Measurements from ENCODE around the gene TRIB2.
"Not testable (repeated sequence)": the region's sequence is repeated elsewhere in the genome, so short reads cannot be mapped to it uniquely, and the experiment has no call there.

Gene TRIB2

DNA sequence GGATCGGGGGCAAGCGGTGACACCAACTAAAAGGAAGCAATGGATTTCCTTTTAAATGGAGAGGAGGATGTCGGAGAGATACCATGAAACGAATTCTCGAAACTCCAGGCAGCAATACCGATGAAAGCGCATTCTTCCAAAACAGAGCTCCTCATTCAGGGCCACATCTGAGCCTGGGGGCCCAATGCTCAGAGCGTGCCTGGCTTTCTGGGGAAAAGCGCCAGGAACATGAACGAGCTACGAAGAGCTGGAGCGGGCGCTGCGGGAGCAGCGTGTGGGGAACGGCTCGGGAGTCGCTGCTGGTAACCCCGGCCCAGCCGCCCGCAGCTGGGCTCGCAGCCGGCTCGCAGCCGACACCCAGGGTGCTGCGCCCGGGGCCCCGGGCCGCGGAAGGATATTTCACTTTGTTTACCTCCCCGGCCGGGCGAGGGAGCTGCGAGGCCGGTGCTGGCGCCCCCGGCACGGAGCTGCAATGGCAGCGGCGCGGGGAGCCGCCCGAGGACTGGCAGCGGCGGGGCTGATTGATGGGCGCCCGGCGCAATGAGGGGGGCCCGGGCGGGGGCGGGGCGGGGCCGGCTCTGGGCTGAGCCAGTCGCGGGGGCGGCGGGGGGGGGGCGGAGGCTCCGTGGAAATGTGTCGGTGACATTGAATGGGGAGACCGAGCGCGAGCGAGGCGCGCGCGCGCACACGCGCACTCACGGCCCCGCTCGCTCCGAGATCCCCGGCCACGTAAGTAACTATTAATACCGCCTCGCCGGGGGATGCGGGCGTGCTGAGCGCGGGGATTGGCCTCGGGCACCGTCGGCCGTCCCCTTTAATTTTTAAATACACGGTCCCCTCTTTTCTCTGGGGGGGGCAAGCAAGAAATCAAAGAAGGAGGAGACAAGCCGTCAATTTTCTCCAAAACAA, at the start of gene TRIB2:
Gene TRIB2 (plus strand): TSS at position 655 of the 909 bp plus-strand sequence. CDS start 1,372 bp downstream, outside the sequence.
- peak; percentile 86 for DNase-seq (ENCODE audit: low read depth)

DNA sequence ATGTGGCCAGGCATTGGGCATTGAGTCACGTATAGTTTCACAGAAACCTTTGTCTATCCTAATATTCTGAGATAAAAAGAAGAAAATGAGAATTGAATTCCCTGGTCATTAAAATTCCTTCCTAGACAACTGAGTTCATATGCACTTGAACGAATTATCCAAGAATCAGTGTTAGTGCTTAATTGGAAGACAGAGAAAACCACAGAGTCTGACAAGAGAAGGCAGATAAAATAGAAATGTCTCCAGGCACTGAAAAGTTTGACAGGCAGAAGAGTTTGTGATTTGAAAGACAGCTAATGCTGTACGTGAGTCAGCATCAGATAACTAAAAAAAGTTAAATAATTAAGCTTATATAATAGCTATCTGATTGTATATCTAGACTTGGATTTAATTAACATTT, 47.7 kb upstream of the TRIB2 start:
- no peak for DNase-seq (ENCODE audit: low read depth)

DNA sequence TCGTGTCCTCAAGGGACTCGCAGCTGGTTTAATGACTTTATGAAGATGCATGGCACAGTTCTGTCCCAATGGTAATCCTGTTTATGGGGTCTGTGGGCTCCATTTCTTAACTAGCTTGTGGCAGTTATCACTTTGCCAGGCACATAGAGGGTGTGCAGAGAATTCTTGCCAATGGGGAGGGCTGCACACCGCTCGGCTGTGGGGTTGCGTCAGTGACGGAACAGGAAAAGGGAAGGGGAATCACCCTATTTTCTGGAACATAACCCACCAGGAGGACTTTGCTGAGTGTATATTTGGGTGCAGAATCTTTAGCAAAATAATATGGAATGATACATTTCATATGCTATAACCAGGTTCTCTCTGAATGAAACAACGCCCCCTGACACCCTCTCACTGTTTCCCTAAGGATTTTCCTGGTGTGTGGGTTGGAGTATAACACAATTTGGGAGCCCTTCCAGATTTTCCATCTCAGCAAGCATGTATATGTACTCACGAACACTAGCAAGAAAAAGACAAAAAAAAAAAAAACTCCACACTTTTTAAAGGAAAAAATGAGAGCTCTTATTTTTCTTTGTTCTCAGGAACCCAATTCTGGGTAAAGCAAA, 43.9 kb upstream of the TRIB2 start:
- DNase-seq (ENCODE audit: low read depth) = no peak

DNA sequence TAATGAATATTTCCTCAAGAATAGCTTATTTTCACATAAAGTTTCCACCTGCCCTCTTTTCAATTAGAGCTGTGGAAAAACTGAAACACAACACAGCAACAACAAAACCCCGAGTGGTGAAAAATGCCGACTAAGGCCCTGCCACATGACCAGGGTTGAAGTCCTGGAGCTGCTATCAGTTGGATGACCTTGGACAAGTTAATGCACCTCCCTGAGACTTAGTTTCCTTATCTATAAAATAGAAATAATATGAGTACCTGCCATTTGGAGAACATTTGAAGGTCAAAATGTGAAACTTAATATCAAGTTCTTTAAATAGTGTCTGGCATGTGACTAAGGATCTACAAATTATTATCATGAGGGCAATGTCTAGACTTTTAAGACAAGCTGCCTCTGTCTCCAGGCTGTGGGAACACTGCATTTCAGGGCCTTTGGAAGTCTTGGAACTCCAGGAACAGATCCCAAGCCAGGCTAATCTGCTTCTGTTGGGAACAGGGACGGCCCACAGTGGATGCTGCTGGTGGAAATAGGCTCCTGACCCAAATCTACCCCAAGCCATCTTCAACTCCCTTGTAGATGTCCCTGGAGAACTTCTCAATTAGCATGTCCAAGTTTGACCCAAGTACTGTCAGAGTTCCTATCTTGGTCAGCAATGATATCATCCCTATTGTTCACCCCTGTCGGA, 42.0 kb upstream of the TRIB2 start:
- DNase-seq (ENCODE audit: low read depth) = no peak

DNA sequence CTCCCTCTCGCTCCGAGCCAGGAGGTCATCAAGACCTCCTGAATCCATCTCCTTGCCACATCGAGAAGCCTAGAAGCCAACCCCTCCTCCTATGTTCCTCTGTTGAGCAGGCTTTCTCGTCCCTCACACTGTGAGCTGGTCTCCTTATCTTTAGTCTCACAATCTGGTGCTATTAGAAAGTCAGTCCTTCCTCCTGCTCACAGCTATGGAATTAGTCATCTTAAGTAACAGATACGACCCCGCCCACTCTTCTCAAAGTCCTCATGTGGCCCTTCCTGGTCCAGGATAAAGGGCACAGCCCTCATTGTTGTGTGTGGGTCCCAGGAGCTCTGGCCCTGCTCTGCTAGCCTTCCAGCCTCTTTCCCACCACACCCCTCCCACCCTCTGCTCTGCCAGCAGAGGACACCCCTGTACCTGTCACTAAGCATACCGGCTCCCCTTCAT, 41.4 kb upstream of the TRIB2 start:
- DNase-seq (ENCODE audit: low read depth) = peak; percentile 59

DNA sequence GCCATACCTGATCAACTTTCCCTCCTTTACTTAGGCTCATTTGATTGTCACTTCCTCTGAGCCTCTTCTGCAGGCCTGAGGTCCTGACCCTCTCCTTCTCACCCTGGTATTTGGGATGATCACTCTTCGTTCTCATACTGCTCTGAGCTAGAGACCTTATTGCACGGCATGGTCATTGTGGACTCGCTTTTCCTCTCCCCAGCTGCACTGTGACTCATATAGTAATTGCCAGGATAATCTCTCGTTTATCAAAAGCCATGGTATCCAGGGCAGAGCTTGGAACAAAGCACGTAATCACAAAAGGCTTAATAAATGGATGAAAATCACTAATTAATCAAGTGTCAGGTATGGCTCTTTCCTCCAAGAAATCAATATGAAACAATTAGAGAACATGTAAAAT, 40.9 kb upstream of the TRIB2 start:
- peak; percentile 41 for DNase-seq (ENCODE audit: low read depth)

DNA sequence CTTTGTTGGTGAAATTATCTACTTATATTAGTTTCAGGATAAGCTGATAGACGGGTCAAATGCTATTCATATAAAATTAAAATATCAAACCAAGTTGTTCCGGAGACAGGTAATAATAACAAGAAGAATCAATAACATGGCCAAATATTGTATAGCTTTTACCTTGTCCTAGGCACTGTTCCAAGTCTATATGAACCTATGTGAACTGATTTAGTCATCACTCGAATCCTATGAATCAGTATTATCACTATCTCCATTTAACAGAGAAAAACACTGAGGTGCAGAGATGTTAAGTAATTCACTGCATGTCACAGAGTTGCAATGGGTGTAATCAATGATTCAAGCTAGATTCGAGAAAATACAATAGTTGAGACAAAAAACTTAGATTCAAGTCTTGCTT, 40.0 kb upstream of the TRIB2 start:
- DNase-seq (ENCODE audit: low read depth) = no peak

DNA sequence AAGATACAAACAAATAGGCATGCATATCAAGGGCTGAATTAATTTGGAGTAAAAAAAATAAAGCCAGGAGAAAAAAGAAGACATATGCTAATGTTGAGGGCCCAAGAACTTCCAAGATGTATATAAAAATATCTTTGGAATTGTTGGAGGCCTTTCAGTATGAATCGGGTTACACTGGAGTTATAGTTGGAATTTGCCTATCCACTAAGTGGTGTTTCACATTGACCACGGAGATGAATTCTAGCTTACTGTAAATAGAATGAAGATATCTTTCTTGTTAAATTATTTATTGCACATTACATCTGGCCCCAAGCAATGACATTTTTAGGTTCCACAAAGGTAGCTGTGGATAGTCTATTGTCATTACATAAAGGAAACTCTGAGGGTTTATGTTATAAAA, 38.5 kb upstream of the TRIB2 start:
- DNase-seq (ENCODE audit: low read depth) = no peak

DNA sequence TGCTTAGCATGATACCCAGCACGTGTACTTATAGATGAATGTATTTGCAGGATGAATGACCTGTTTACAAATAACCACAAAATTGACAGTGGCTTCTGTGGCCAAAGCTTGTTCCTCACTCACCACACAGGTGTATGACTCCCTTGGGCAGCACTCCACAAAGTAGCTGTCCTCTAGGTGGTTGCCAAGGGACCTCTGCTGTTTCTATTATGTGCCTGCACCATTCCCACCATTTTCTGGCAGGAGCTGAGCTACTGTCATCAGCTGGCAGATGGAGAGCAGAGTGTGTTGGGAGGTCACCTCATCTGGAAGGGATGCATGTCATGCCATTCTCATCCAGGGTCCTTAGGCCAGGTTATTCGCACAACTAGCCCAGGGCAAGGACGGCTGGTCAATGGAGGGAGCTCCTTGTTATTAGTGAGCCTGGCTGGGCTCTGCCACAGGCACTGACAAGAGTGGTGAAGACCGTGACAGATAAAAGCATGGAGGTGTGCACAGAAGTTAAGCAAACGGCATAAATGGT, 37.1 kb upstream of the TRIB2 start:
- no peak for DNase-seq (ENCODE audit: low read depth)

DNA sequence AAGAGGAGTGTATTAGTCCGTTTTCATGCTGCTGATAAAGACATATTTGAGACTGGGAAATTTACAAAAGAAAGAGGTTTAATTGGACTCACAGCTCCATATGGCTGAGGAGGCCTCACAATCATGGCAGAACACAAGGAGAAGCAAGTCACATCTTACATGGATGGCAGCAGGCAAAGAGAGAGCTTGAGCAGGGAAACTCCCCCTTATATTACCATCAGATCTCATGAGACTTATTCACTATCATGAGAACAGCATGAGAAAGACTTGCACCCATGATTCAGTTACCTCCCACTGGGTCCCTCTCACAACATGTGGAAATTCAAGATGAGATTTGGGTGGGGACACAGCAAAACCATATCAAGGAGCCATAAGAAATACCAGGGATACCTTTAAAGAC, 36.6 kb upstream of the TRIB2 start:
- not testable (repeated sequence) for DNase-seq (ENCODE audit: low read depth)

DNA sequence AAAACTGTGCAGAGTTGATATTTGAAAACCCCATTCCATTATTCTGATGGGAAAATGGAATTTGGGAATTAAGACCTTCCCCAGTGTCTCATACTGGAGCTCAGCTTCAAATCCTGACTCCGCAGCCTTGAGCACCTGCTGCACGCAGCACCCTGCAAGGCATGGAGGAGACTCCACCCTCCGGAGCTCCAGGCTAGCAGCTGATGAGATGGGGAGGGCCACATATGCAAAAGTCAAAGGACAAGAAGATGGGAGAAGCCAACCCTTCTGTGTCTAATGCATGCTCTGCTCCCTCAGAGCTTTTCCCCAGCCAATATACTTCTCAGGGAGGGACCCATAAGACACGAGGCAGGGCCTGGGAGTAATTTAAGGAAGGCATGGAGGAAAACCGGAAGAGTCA, 34.7 kb upstream of the TRIB2 start:
- DNase-seq (ENCODE audit: low read depth) = no peak

DNA sequence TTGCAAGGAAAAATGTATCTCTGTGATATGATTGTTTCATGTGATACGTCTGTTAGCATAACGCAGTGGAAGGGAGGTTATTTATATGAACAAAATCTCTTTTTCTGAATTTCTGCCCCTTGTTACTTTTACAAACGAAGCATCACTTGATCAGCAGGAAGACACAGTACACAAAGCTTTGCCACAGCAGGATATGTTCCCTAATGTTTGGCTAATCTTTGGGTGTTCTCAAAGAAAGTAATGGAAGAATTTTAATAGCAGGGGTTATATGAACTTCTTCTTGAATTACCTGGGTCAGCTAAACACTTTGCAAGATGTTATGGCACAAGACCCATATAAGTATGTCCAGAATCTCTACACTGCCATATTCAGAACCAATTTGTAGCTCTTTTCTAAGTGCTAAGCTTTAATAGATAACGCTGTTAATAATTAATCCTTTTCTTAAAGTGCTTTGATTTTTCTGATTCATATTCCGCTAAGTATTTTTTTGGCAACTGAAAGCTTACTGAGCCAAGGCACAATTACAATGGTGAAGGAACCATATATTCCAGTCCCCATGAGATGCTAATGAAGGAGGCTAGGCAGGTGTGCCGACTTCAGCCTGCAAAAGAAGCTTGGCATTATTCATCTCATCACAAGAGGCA, 33.2 kb upstream of the TRIB2 start:
- no peak for DNase-seq (ENCODE audit: low read depth)

DNA sequence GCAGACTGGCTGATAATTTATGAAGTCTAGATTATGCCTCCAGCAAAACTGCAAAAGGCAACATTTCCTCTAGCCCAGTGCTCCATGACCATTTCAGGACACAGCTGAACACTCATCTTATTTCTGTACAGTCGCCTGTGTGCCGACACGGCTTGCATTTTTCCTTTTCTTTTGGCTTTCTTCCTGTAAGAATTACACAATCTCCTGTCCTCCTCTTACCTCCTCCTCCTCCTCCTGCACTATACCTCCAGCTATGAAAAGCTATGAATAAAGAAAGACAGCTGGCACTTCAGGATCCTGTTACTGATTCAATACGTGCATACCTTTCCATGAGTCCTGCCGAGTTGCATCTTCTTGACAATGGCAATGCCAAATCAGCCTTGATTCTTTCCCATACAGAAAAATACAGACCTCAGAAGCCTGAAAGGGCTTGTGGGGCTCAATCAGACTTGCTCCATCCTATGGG, 32.2 kb upstream of the TRIB2 start:
- DNase-seq (ENCODE audit: low read depth) = peak; percentile 71

DNA sequence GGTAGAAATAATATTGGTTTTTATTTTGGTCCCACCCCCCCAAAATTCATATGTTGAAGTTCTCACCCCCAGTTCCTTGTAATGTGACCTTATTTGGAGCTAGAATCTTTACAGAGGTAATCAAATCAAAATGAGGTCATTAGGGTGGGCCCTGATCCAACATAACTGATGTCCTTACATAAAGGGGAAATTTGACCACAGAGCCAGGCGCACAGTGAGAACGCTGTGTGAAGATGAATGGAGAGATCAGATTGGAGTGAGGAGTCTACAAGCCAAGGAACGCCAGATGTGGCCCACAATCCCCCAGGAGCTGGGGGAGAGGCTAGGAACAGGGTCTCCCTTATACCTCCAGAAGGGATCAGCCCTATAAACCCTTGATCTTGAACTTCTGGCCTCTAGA, 31.6 kb upstream of the TRIB2 start:
- no peak for DNase-seq (ENCODE audit: low read depth)

DNA sequence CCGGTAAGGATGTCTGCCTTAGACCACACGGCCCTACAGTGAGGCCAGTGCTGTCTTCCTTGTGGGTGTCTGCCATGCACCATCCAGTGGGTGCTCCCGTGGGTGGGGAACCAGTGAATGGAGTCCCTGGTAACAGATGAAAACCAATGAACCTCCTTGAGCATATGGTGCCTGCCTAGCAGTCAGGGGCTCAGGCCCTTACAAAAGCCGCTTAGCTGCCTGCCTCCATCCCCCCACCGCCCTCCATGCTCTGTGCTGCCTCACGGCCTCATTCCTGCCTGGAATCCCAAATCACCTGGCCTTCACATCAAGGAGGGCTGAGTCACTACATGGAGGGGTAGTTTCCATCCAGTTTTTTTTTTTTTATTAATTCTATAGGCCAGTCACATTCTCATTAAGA, 30.8 kb upstream of the TRIB2 start:
- DNase-seq (ENCODE audit: low read depth) = no peak

DNA sequence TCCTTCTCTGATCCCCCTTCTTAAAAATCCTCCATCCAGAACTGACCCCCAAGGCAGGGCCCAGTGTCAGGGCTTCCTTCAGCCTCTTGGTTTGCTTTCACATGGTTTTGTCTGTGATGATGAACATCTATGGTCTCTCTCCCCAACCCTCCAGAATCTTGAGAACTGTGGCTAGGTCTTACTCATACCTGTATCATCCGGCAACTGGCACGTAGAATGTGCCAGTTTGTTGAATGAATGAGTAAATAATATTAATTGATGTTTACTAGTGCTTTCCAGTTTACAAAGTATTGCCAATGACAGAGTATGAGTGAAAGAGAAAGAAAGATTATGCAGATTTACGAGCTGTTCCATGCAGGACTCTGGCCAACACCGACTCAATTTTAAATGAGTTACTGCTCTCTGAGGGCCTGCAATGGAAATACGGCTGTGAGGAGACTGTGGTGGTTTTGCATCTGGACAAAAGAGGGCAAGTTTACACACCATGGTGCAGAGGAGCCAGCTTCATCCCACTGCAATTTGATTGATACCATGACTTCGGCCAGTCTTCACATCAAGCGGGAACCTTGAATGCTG, 29.9 kb upstream of the TRIB2 start:
- peak; percentile 69 for DNase-seq (ENCODE audit: low read depth)

DNA sequence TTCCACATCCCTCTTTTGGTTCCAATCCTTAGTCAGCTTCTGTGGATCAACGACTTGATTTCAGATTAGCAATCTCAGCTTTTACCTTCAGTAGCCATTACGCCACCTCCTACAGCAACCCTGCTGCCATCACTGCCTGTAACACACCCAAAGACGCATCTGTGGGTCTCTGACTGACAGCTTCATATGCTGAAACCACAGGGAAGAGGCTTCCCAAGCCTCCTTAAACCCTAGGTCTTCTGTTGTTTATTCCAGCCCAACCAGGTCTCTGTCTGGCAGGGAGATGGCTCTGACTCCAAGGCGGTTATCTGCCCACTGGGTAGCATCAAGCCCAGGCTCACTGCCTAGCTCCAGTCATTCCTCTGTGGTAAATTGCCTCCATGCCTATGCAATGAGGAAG, 28.6 kb upstream of the TRIB2 start:
- peak; percentile 71 for DNase-seq (ENCODE audit: low read depth)

DNA sequence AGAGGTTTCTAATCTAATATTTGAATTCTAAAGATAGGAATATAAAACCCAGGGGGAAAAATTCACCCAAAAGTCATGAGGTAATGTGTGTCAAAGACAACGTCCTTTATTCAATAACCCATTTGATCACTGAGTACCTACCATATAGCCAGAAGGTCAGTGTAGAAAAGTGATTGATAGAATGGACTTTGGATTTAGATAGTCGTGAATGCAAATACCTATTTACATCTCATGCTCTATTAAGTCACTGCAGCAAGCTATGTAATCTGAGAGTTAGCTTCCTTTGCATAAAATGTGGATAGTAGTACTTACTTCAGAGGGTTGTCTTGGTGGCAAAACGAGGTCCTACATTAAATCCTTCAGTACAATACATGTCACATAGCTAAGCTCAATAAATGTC, 27.8 kb upstream of the TRIB2 start:
- no peak for DNase-seq (ENCODE audit: low read depth)

DNA sequence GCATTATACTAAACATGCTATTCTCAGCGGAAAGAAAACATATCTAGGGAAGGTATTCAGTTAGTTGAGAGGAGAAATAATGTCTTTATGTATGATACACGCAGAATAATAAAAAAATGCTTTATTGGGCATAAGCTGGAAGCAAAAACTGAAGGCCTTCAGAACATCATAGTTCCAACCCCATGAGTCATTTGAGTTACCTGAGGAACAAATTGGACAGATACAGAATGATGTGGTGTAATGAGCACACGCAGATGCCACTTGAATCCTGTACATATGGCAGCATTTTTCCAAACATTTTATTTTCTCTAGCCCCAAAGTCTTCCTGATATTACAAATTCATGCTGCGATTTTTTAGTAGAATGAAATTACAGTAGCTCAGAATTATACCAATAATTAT, 23.2 kb upstream of the TRIB2 start:
- no peak for DNase-seq (ENCODE audit: low read depth)

DNA sequence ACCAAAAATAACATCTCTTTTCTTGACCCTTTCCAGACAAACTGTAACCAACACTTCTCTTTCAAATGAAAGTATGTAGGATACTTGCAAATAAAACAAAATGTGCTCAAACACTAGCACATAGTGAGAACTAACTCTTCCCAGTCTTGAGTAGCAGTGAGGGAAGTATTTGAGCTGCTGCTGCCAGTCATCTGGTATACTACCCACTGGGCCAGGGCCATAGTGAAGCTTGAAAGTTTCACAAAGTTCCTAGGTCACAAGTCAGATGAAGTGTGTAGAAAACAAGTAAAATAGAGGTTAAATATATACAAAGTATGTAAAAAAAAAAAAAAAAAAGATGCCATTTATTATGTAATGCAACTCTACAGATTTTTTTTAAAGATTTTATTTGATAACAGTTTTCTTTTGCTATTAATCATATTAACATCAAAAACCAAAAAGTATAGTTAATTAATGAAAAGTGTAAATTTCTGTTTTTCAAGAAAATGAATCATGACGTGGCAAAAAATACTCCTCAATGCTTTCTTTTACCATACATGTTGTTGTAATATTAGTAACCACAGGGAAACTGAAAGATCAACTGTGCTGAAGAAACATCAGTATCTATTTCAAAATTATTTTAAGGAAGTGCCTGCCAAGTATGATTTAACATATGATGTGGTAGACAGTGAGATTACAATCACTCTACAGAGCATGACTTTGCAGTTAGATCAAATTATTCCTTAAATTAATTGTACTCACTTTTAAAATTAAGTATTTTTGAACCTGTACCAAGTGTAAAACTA, 21.6 kb upstream of the TRIB2 start:
- peak; percentile 68 for DNase-seq (ENCODE audit: low read depth)

DNA sequence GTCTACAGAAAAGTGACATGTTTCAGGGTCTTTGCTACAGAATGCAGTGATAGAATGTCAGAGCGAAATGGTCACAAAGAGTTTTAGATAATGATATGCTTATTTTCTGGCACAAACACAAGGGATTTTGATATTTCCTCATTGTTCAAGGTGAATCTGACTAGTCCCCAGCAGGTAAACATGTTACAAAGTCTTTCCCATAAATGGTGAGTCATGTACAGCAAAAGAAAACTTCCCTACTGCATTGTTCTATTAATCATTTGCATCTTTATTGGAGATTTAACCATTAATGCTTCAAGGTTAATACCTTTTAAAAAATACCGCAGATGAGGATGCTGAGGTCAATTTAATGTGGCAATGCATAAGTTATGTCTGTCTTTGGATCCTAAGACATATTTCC, 19.1 kb upstream of the TRIB2 start:
- DNase-seq (ENCODE audit: low read depth) = no peak

All from amniotic epithelial cell (primary cell).